Pancreas (tissue), 10 donors: Measurements from ENCODE around the gene SMARCE1. TPM values are rescaled to one million over a fixed set of nuclear protein-coding genes. Genes with fewer than 3 reads are reported as not detected.
A peak's percentile ranks its signal among the peaks of the same experiment; 100 is the strongest.
"Not testable (repeated sequence)": the region's sequence is repeated elsewhere in the genome, so short reads cannot be mapped to it uniquely, and the experiment has no call there.

ENCODE experiments used
- ATAC-seq, 4 donors: fragments of 200-7000 bp; cut with Tn5 transposase; one replicate each; pipeline versions ENCODE4 v1.8.0 to v1.9.1; 2020; ENCODE audit warnings: mild to moderate bottlenecking in 4 of 4, moderate library complexity in 4 of 4
- DNase-seq, 6 donors: peaks; one replicate each; pipeline ENCODE4 v3.0.0-alpha.2; 2020
- FAIRE-seq: peaks from 2 replicates; lab custom pipeline; 2012; peaks lifted over from hg19 to GRCh38; lab: Jason Lieb, UNC
- H3K27ac ChIP-seq, 4 donors: fragments of 200-600 bp; sonication (generic); 1 replicate in 3 of 4; 2 replicates in 1 of 4; pipeline versions ENCODE4 v1.5.0 to v1.8.0; 2020
- H3K27me3 ChIP-seq, 4 donors: fragments of 200-600 bp; one replicate each; pipeline ENCODE4 v1.8.0; 2021
- H3K36me3 ChIP-seq, 3 donors: fragments of 200-600 bp; sonication (generic) in 1 of 3; one replicate each; pipeline versions ENCODE4 v1.5.0 to v1.8.0; 2020 to 2021
- H3K4me1 ChIP-seq, 3 donors: fragments of 200-600 bp; one replicate each; pipeline ENCODE4 v1.8.0; 2021
- H3K4me3 ChIP-seq, 4 donors: fragments of 200-600 bp; sonication (generic) in 2 of 4; one replicate each; pipeline versions ENCODE4 v1.5.0 to v1.8.0; 2020 to 2021
- H3K9me3 ChIP-seq, 4 donors: fragments of 200-600 bp; one replicate each; pipeline ENCODE4 v1.8.0; 2021
- WGBS, 2 donors: extraction: QIAGEN DNeasy Blood & Tissue Kit; methylation state at CpG; one replicate each; pipeline ENCODE4 v1.1.7; 2013; 5-methylcytosine and 5-hydroxymethylcytosine counted together
- intact Hi-C, 3 donors: fragments of 100-400 bp; cut with DNase I; formaldehyde crosslinking; loops; one replicate each; pipeline versions ENCODE4 v1.11.1 to v1.14.2; 2022
- polyA plus RNA-seq, 2 donors: library from polyadenylated mRNA; stranded (reverse); fragments of 200-250 nt; gene quantifications; one replicate each; pipeline ENCODE4 v1.2.3, GENCODE V29; 2013
- total RNA-seq, 6 donors: library from RNA; stranded (reverse); fragmentation: NEBNext Ultra II Directional in 4 of 6; extraction: Animal tissue kit (Norgen Biotek cat#: 25700) in 4 of 6; gene quantifications; one replicate each; pipeline versions ENCODE4 v1.2.1 to v1.2.4, GENCODE V29; 2021 to 2023
- TF ChIP-seq, protein P1 (sequence below), 4 donors: fragments of 200-600 bp; sonication (generic) in 3 of 4; IDR thresholded peaks; one replicate each; pipeline versions ENCODE4 v1.5.0 to v1.8.0; 2021; ENCODE audit warnings: antibody characterized with exemption in 4 of 4
- donor health status: healthy with polysubstance abuse.
- donor health status: DM: no; HTN: no; CAD: no; lungs with moderate emphysema.
- donor health status: DM: no; HTN: no; CAD: no.
- donor health status: control.
- donor health status: control.
- donor health status: Bipolar disorder and iron deficiency.
- donor health status: DM: yes; HTN: yes; CAD: no.
- donor health status: DM: no; HTN: no; CAD: no.
- donor health status: DM: no; HTN: no; CAD: no.
- donor health status: DM: yes; HTN: yes; CAD: no.

The SMARCE1 gene
- total and polyA plus RNA-seq, 8 donors, result 21.7 to 55.8 (median 35.4) TPM

DNA sequence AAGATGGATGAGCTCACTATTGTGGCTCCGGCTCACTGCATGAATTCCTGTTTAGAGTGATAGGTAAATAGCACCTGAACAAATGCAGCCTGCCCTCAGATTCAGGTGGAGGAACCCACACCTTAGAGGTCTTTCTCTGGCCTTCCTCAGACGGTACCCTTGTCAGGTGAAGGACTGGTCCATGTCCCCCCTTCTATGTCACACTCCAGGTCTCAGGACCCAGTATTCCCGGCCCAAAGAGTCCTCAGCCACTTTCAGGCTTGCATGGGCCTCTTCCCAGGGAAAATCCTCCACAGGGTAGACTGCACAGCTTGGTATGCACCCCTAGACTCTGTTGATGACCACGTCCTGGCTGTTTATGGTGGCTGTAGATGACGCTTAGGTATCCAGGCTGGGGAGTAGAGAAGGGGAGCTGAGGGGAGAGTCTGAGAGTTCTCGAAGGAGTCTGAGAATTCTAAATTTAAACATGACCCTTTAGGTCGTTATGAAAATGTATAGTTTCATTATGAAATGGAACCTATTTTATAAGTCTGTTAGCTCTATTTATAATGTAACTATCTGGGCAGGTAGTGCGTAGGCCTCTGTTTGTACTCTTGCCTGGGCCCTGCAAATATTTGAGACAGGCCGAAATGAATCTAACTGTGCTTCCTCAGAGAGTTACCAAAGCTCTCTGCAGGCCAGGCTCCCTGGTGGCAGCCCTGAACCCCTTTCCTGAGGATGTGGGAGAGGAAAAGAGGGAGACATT, 49.9 kb downstream of the SMARCE1 start:
- Histone ChIP-seq H3K27me3 (no peaks in the 10 kb centered on the region), H3K4me3 (no peak overlapping the region), H3K4me1 (no peaks in the 10 kb centered on the region), H3K36me3 (no peaks in the 10 kb centered on the region), H3K9me3 (no peaks in the 10 kb centered on the region), H3K27ac (no peak overlapping the region)
- no peak for DNase-seq
- intact Hi-C loops, result no loop called here
- ATAC-seq, result no peak
- TF ChIP-seq, protein P1, sequence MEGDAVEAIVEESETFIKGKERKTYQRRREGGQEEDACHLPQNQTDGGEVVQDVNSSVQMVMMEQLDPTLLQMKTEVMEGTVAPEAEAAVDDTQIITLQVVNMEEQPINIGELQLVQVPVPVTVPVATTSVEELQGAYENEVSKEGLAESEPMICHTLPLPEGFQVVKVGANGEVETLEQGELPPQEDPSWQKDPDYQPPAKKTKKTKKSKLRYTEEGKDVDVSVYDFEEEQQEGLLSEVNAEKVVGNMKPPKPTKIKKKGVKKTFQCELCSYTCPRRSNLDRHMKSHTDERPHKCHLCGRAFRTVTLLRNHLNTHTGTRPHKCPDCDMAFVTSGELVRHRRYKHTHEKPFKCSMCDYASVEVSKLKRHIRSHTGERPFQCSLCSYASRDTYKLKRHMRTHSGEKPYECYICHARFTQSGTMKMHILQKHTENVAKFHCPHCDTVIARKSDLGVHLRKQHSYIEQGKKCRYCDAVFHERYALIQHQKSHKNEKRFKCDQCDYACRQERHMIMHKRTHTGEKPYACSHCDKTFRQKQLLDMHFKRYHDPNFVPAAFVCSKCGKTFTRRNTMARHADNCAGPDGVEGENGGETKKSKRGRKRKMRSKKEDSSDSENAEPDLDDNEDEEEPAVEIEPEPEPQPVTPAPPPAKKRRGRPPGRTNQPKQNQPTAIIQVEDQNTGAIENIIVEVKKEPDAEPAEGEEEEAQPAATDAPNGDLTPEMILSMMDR (IDR thresholded peaks at IDR 0.05), result no peak
- no peak for FAIRE-seq
- 84 to 90% methylated on average over 9 of the region's 9 CpGs for WGBS, 2 donors

- DNase-seq (no peak), ATAC-seq (no peak), FAIRE-seq (no peak)
- TF ChIP-seq, protein P1 (IDR thresholded peaks at IDR 0.05), result no peak
- no peaks in the 10 kb centered on the region for H3K4me1 ChIP-seq
- WGBS, 2 donors, result 87 to 89% methylated on average over 3 of the region's 3 CpGs
- no peak overlapping the region for H3K27ac ChIP-seq
- no peaks in the 10 kb centered on the region for H3K9me3 ChIP-seq
- intact Hi-C loops, result no loop called here
- no peaks in the 10 kb centered on the region for H3K36me3 ChIP-seq
- H3K4me3 ChIP-seq, result no peak overlapping the region
- H3K27me3 ChIP-seq, result no peaks in the 10 kb centered on the region
These were observed 50.5 kb downstream of the SMARCE1 start for GRCh38 chr17:40597156-40597555.

- Histone ChIP-seq H3K4me3 (no peak overlapping the region), H3K27ac (no peak overlapping the region), H3K27me3 (no peaks in the 10 kb centered on the region), H3K9me3 (no peaks in the 10 kb centered on the region), H3K4me1 (no peaks in the 10 kb centered on the region), H3K36me3 (no peaks in the 10 kb centered on the region)
- TF ChIP-seq, protein P1 (IDR thresholded peaks at IDR 0.05), result no peak
- ATAC-seq (peak in 3 of 4 donors; percentile 36 to 39 (median 38)), FAIRE-seq (no peak), DNase-seq (no peak)
- 61 to 67% methylated on average over 7 of the region's 7 CpGs for WGBS, 2 donors
- intact Hi-C loops, result no loop called here
These were observed 51.2 kb downstream of the SMARCE1 start for GRCh38 chr17:40596261-40596919.

DNA sequence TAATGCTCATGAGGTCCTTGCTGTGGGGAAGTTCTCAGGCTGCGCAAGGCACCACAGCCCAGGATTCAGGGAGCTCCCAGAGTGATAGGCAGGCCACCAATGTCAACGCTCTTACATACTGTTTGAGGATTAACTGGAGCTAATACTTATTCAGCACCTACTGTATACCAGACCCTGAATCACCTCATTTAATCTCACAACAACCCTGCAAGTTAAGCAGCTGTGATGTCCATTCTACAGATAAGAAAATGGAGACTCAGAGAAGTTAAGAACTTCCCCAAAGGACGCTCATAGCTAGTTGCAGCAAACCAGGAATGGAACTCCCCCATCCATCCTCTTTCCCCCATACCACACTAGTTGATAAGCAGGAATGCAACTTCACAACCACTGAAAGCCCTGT, 56.9 kb downstream of the SMARCE1 start:
- WGBS, 2 donors, result 66 to 75% methylated on average over 3 of the region's 3 CpGs
- no peaks in the 10 kb centered on the region for H3K36me3 ChIP-seq
- no peak for ATAC-seq
- no peak overlapping the region for H3K4me3 ChIP-seq
- TF ChIP-seq, protein P1 (IDR thresholded peaks at IDR 0.05), result no peak
- no peak for DNase-seq
- FAIRE-seq, result no peak
- no peaks in the 10 kb centered on the region for H3K9me3 ChIP-seq
- intact Hi-C loops, result no loop called here
- no peak overlapping the region for H3K27ac ChIP-seq
- H3K27me3 ChIP-seq, result no peaks in the 10 kb centered on the region
- H3K4me1 ChIP-seq, result no peaks in the 10 kb centered on the region

GRCh38 chr17:40588552-40588951, 59.1 kb downstream of the SMARCE1 start:
- H3K4me3 ChIP-seq, result no peak overlapping the region
- H3K36me3 ChIP-seq, result no peaks in the 10 kb centered on the region
- no peaks in the 10 kb centered on the region for H3K4me1 ChIP-seq
- DNase-seq, result no peak
- FAIRE-seq, result no peak
- TF ChIP-seq, protein P1 (IDR thresholded peaks at IDR 0.05), result no peak
- no peaks in the 10 kb centered on the region for H3K27me3 ChIP-seq
- intact Hi-C loops, result no loop called here
- ATAC-seq, result no peak
- H3K9me3 ChIP-seq, result no peaks in the 10 kb centered on the region
- no peak overlapping the region for H3K27ac ChIP-seq
- WGBS, 2 donors, result 54 to 58% methylated on average over 2 of the region's 2 CpGs

- H3K36me3 ChIP-seq, H3K27ac ChIP-seq, DNase-seq, H3K4me3 ChIP-seq, H3K27me3 ChIP-seq, H3K9me3 ChIP-seq, intact Hi-C loops, FAIRE-seq, ATAC-seq, H3K4me1 ChIP-seq: not testable (repeated sequence)
- 59 to 66% methylated on average over 3 of the region's 3 CpGs for WGBS, 2 donors
These were observed 61.4 kb downstream of the SMARCE1 start for GRCh38 chr17:40586264-40586663.

GRCh38 chr17:40584950-40585349, 62.7 kb downstream of the SMARCE1 start:
- ATAC-seq, intact Hi-C loops, H3K9me3 ChIP-seq, H3K4me3 ChIP-seq, DNase-seq, H3K36me3 ChIP-seq, FAIRE-seq, H3K4me1 ChIP-seq, H3K27me3 ChIP-seq, H3K27ac ChIP-seq: not testable (repeated sequence)
- WGBS, 2 donors, result 60 to 69% methylated on average over 2 of the region's 2 CpGs
